Measurements from ENCODE around the gene SPRY4.

SPRY4 gene

GRCh38 chr5:142315096-142315900 is 9.5 kb downstream of the SPRY4 start:
- no peak overlapping the region for H3K27ac ChIP-seq (replicated peaks)
- no peak for DNase-seq (ENCODE audit: low read depth in 1 of 2, low spot score in 1 of 2)
- TF ChIP-seq REST (IDR thresholded peaks at IDR 0.05; ENCODE audit: insufficient replicate concordance, low read depth) (no peak), GABPA (IDR thresholded peaks at IDR 0.05; ENCODE audit: low read depth) (no peak), POLR2AphosphoS5 (IDR thresholded peaks at IDR 0.05; ENCODE audit: low read depth) (no peak), CTCF (IDR thresholded peaks at IDR 0.05; ENCODE audit: insufficient read depth, low read length) (no peak), SPI1 (IDR thresholded peaks at IDR 0.05; ENCODE audit: borderline replicate concordance, low read depth) (no peak)
- no peak overlapping the region for H3K4me3 ChIP-seq (replicated peaks; ENCODE audit: insufficient read depth, low read length)
- H3K27me3 ChIP-seq (ENCODE audit: insufficient read depth, poor library complexity, severe bottlenecking): peaks cover 4% of the 10 kb centered on the region

- H3K4me3 ChIP-seq (replicated peaks; ENCODE audit: insufficient read depth, low read length): no peak overlapping the region
- TF ChIP-seq CTCF (IDR thresholded peaks at IDR 0.05; ENCODE audit: insufficient read depth, low read length) (no peak), SPI1 (IDR thresholded peaks at IDR 0.05; ENCODE audit: borderline replicate concordance, low read depth) (no peak), GABPA (IDR thresholded peaks at IDR 0.05; ENCODE audit: low read depth) (no peak), REST (IDR thresholded peaks at IDR 0.05; ENCODE audit: insufficient replicate concordance, low read depth) (no peak), POLR2AphosphoS5 (IDR thresholded peaks at IDR 0.05; ENCODE audit: low read depth) (no peak)
- H3K27ac ChIP-seq (replicated peaks): no peak overlapping the region
- no peak for DNase-seq (ENCODE audit: low read depth in 1 of 2, low spot score in 1 of 2)
- peaks cover 4% of the 10 kb centered on the region for H3K27me3 ChIP-seq (ENCODE audit: insufficient read depth, poor library complexity, severe bottlenecking)
Measured at GRCh38 chr5:142314606-142315005, 10.2 kb downstream of the SPRY4 start.

DNA sequence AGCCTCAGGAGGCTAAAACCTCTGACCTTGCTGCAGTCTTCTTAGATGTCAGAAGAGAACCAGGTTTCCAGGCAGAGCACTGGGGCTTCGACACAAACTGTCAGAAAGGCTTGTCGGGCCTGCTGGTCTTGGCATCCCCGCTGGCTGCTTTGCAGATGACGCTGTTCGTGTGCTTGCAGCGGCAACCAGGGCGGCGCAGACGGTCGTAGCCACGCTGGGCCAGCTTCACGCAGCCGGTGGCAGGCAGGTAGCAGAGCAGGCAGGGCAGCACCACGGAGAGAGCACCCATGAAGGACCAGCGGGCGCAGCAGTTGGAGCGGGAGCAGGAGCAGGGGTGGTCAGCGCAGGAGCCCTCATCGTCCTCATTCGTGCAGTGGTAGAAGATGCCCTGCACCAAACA is 10.7 kb downstream of the SPRY4 start:
- peaks cover 4% of the 10 kb centered on the region for H3K27me3 ChIP-seq (ENCODE audit: insufficient read depth, poor library complexity, severe bottlenecking)
- no peak overlapping the region for H3K27ac ChIP-seq (replicated peaks)
- H3K4me3 ChIP-seq (replicated peaks; ENCODE audit: insufficient read depth, low read length): no peak overlapping the region
- DNase-seq (ENCODE audit: low read depth in 1 of 2, low spot score in 1 of 2): no peak
- TF ChIP-seq REST (IDR thresholded peaks at IDR 0.05; ENCODE audit: insufficient replicate concordance, low read depth): peak; percentile 73
- no peak for TF ChIP-seq GABPA (IDR thresholded peaks at IDR 0.05; ENCODE audit: low read depth)
